Measurements from ENCODE around the gene ETV7. TPM values are rescaled to one million over a fixed set of nuclear protein-coding genes. Genes with fewer than 3 reads are reported as not detected.
A peak's percentile ranks its signal among the peaks of the same experiment; 100 is the strongest.

ETV7 gene
- total RNA-seq, 6 experiments from 2014 or later, result 0.20 to 0.32 (median 0.24) TPM; not detected in 2

GRCh38 chr6:36355819-36356218 lies 31.6 kb downstream of the ETV7 start:
- Mint-ChIP-seq H3K27me3 (ENCODE audit: insufficient read depth) (peaks cover 4% of the 10 kb centered on the region), H3K4me1 (ENCODE audit: low read depth) (peaks cover 31% of the 10 kb centered on the region), H3K9me3 (no peaks in the 10 kb centered on the region), H3K4me3 (no peak overlapping the region), H3K36me3 (ENCODE audit: low read depth) (0 out of 2 replicates have a peak, but pooled peaks cover 5% of the 10 kb centered on the region), H3K27ac (no peak overlapping the region)
- TF ChIP-seq CTCF (IDR thresholded peaks at IDR 0.05), result no peak
- no peak for DNase-seq

- no peak for DNase-seq
- TF ChIP-seq CTCF (IDR thresholded peaks at IDR 0.05), result no peak
- peaks cover 3% of the 10 kb centered on the region for H3K27me3 Mint-ChIP-seq (ENCODE audit: insufficient read depth)
These were observed 34.0 kb downstream of the ETV7 start for GRCh38 chr6:36353411-36353915.

GRCh38 chr6:36352477-36353157 lies 34.9 kb downstream of the ETV7 start:
- no peak overlapping the region for H3K4me3 Mint-ChIP-seq
- no peak for DNase-seq
- peaks cover 32% of the 10 kb centered on the region for H3K4me1 Mint-ChIP-seq (ENCODE audit: low read depth)
- H3K9me3 Mint-ChIP-seq, result no peaks in the 10 kb centered on the region
- H3K27me3 Mint-ChIP-seq (ENCODE audit: insufficient read depth), result peaks cover 3% of the 10 kb centered on the region
- no peak for TF ChIP-seq CTCF (IDR thresholded peaks at IDR 0.05)
- 0 out of 2 replicates have a peak, but pooled peaks cover 5% of the 10 kb centered on the region for H3K36me3 Mint-ChIP-seq (ENCODE audit: low read depth)
- no peak overlapping the region for H3K27ac Mint-ChIP-seq

More at GRCh38 chr6:36353411-36353915, 34.0 kb downstream of the ETV7 start:
- Mint-ChIP-seq H3K27ac (no peak overlapping the region), H3K9me3 (no peaks in the 10 kb centered on the region), H3K4me3 (no peak overlapping the region), H3K36me3 (ENCODE audit: low read depth) (0 out of 2 replicates have a peak, but pooled peaks cover 5% of the 10 kb centered on the region), H3K4me1 (ENCODE audit: low read depth) (peaks cover 35% of the 10 kb centered on the region)

- peak overlapping the region; percentile 14; the same call in 1 of the 2 replicates for H3K4me3 Mint-ChIP-seq
- H3K27me3 Mint-ChIP-seq (ENCODE audit: insufficient read depth), result peaks cover 1% of the 10 kb centered on the region
- 0 out of 2 replicates have a peak, but pooled peaks cover 5% of the 10 kb centered on the region for H3K36me3 Mint-ChIP-seq (ENCODE audit: low read depth)
- peaks cover 32% of the 10 kb centered on the region for H3K4me1 Mint-ChIP-seq (ENCODE audit: low read depth)
- DNase-seq, result peak; percentile 37
- H3K27ac Mint-ChIP-seq, result no peak overlapping the region
- no peak for TF ChIP-seq CTCF (IDR thresholded peaks at IDR 0.05)
- H3K9me3 Mint-ChIP-seq, result no peaks in the 10 kb centered on the region
These were observed 36.5 kb downstream of the ETV7 start for GRCh38 chr6:36350681-36351571.

GRCh38 chr6:36350082-36350481 lies 37.4 kb downstream of the ETV7 start:
- no peak for TF ChIP-seq CTCF (IDR thresholded peaks at IDR 0.05)
- Mint-ChIP-seq H3K4me3 (no peak overlapping the region), H3K9me3 (no peaks in the 10 kb centered on the region), H3K27ac (no peak overlapping the region), H3K4me1 (ENCODE audit: low read depth) (peaks cover 32% of the 10 kb centered on the region), H3K36me3 (ENCODE audit: low read depth) (0 out of 2 replicates have a peak, but pooled peaks cover 5% of the 10 kb centered on the region), H3K27me3 (ENCODE audit: insufficient read depth) (peaks cover 1% of the 10 kb centered on the region)
- no peak for DNase-seq
